GM19240 (cell line): ENCODE results near the gene RSPO3.
"Not testable (repeated sequence)": the region's sequence is repeated elsewhere in the genome, so short reads cannot be mapped to it uniquely, and the experiment has no call there.

Source experiments
- DNase-seq: peaks from one replicate; pipeline ENCODE4 v3.0.0; 2011; ENCODE audit warnings: low spot score; ENCODE audit not compliant: insufficient read length

RSPO3 gene

GRCh38 chr6:127202676-127203075 is 84.2 kb downstream of the RSPO3 start:
- DNase-seq: no peak

- DNase-seq: no peak
These were observed 85.8 kb downstream of the RSPO3 start for GRCh38 chr6:127204281-127204680.

GRCh38 chr6:127205036-127205435 is 86.6 kb downstream of the RSPO3 start:
- no peak for DNase-seq

GRCh38 chr6:127206531-127207095 is 88.1 kb downstream of the RSPO3 start:
- DNase-seq: no peak

- no peak for DNase-seq
These were observed 89.2 kb downstream of the RSPO3 start for GRCh38 chr6:127207591-127208120.

GRCh38 chr6:127210725-127211124 is 92.3 kb downstream of the RSPO3 start:
- DNase-seq: no peak

GRCh38 chr6:127212376-127212775 is 93.9 kb downstream of the RSPO3 start:
- DNase-seq: no peak

GRCh38 chr6:127214032-127214431 is 95.6 kb downstream of the RSPO3 start:
- not testable (repeated sequence) for DNase-seq

- not testable (repeated sequence) for DNase-seq
These were observed 96.1 kb downstream of the RSPO3 start for GRCh38 chr6:127214531-127214930.

- DNase-seq: no peak
These were observed 97.5 kb downstream of the RSPO3 start for GRCh38 chr6:127215931-127216330.

- no peak for DNase-seq
These were observed 98.6 kb downstream of the RSPO3 start for GRCh38 chr6:127216810-127217789.

GRCh38 chr6:127219869-127220268 is 101.4 kb downstream of the RSPO3 start:
- DNase-seq: no peak

- no peak for DNase-seq
These were observed 102.7 kb downstream of the RSPO3 start for GRCh38 chr6:127221201-127221600.

GRCh38 chr6:127222418-127222817 is 103.9 kb downstream of the RSPO3 start:
- DNase-seq: no peak

- DNase-seq: no peak
These were observed 107.0 kb downstream of the RSPO3 start for GRCh38 chr6:127225497-127225896.

GRCh38 chr6:127233819-127234218 is 115.3 kb downstream of the RSPO3 start:
- not testable (repeated sequence) for DNase-seq

GRCh38 chr6:127243501-127243900 is 125.0 kb downstream of the RSPO3 start:
- DNase-seq: no peak
